GM23338 (cell line): ENCODE measurements around the gene F8. TPM values are rescaled to one million over a fixed set of nuclear protein-coding genes. Genes with fewer than 3 reads are reported as not detected.

Experiments used
- ATAC-seq: fragments of 200-7000 bp; cut with Tn5 transposase; 3 replicates; pipeline ENCODE4 v1.9.1; 2020
- DNase-seq: peaks from one replicate; pipeline ENCODE4 v3.0.0-alpha.2; 2015; ENCODE audit warnings: low spot score
- H2AFZ ChIP-seq: fragments of 200-600 bp; sonication (generic); 2 replicates; pipeline ENCODE4 v1.8.0; 2016; ENCODE audit warnings: antibody characterized with exemption, mild to moderate bottlenecking, moderate library complexity
- H3F3A ChIP-seq: fragments of 200-600 bp; sonication (generic); replicated peaks from 2 replicates; pipeline ENCODE4 v1.8.0; 2017; ENCODE audit warnings: antibody characterized with exemption, mixed run types, low read depth
- H3K27ac ChIP-seq: fragments of 200-600 bp; sonication (generic); 2 replicates; pipeline ENCODE4 v1.6.1; 2016; ENCODE audit warnings: low read depth
- H3K27me3 ChIP-seq: fragments of 200-600 bp; sonication (generic); 2 replicates; pipeline ENCODE4 v1.8.0; 2016; ENCODE audit warnings: mild to moderate bottlenecking, mixed run types, moderate library complexity; ENCODE audit not compliant: insufficient read depth
- H3K36me3 ChIP-seq: fragments of 200-600 bp; sonication (generic); 2 replicates; pipeline ENCODE4 v1.8.0; 2016; ENCODE audit warnings: mild to moderate bottlenecking; ENCODE audit not compliant: insufficient read depth
- H3K4me1 ChIP-seq: fragments of 200-600 bp; sonication (generic); 2 replicates; pipeline ENCODE4 v1.8.0; 2016; ENCODE audit warnings: mild to moderate bottlenecking, moderate library complexity; ENCODE audit not compliant: insufficient read depth
- H3K4me2 ChIP-seq: fragments of 200-600 bp; sonication (generic); 2 replicates; pipeline ENCODE4 v1.7.1; 2017; ENCODE audit warnings: mixed run types
- H3K4me3 ChIP-seq: fragments of 200-600 bp; sonication (generic); 2 replicates; pipeline ENCODE4 v1.6.1; 2016; ENCODE audit warnings: mixed run types
- H3K79me2 ChIP-seq: fragments of 200-600 bp; sonication (generic); replicated peaks from 2 replicates; pipeline ENCODE4 v1.8.0; 2017; ENCODE audit warnings: mild to moderate bottlenecking; ENCODE audit not compliant: insufficient read depth
- H3K9me2 ChIP-seq: fragments of 200-600 bp; sonication (generic); 2 replicates; pipeline ENCODE4 v1.8.0; 2017; ENCODE audit not compliant: insufficient read depth
- H4K20me1 ChIP-seq: fragments of 200-600 bp; sonication (generic); replicated peaks from 2 replicates; pipeline ENCODE4 v1.8.0; 2017; ENCODE audit warnings: mild to moderate bottlenecking; ENCODE audit not compliant: insufficient read depth
- H3K27ac Mint-ChIP-seq: 2 replicates; pipeline ENCODE4 v1.8.0; 2020; ENCODE audit warnings: inconsistent platforms, mild to moderate bottlenecking, moderate library complexity, mixed read lengths
- H3K27me3 Mint-ChIP-seq: 3 replicates; pipeline ENCODE4 v1.8.0; 2022; ENCODE audit warnings: low read depth, mild to moderate bottlenecking, moderate library complexity, mixed read lengths, inconsistent platforms; ENCODE audit not compliant: insufficient read depth, poor library complexity
- H3K36me3 Mint-ChIP-seq: 3 replicates; pipeline ENCODE4 v1.8.0; 2021; ENCODE audit warnings: low read depth, mild to moderate bottlenecking, inconsistent platforms, moderate library complexity, mixed read lengths
- H3K4me1 Mint-ChIP-seq: 3 replicates; pipeline ENCODE4 v1.8.0; 2020; ENCODE audit warnings: mild to moderate bottlenecking, inconsistent platforms, mixed read lengths
- H3K4me3 Mint-ChIP-seq: 3 replicates; pipeline ENCODE4 v1.8.0; 2021; ENCODE audit warnings: moderate library complexity, mild to moderate bottlenecking, inconsistent platforms, mixed read lengths
- H3K9me3 Mint-ChIP-seq: 3 replicates; pipeline ENCODE4 v1.8.0; 2020; ENCODE audit warnings: moderate library complexity, mild to moderate bottlenecking, inconsistent platforms, mixed read lengths
- CREB1 ChIP-seq: fragments of 250-450 bp; sonication (Bioruptor Pico); IDR thresholded peaks from 2 replicates; pipeline ENCODE4 v1.5.0; 2020; ENCODE audit warnings: low read depth, mild to moderate bottlenecking, moderate library complexity
- EZH2 ChIP-seq: fragments of 200-600 bp; sonication (generic); IDR thresholded peaks from one replicate; pipeline ENCODE4 v1.8.0; 2017; ENCODE audit warnings: antibody characterized with exemption, mild to moderate bottlenecking, low read depth; ENCODE audit not compliant: unreplicated experiment
- EZH2phosphoT487 ChIP-seq: fragments of 200-600 bp; sonication (generic); IDR thresholded peaks from one replicate; pipeline ENCODE4 v1.8.1; 2018; ENCODE audit warnings: antibody characterized with exemption; ENCODE audit not compliant: unreplicated experiment
- JUNB ChIP-seq: IDR thresholded peaks from one replicate; pipeline ENCODE4 v1.6.1; 2016; ENCODE audit warnings: antibody characterized with exemption; ENCODE audit not compliant: unreplicated experiment
- NANOG ChIP-seq: IDR thresholded peaks from 2 replicates; pipeline ENCODE4 v1.6.1; 2016; ENCODE audit warnings: antibody characterized with exemption, borderline replicate concordance
- POLR2AphosphoS5 ChIP-seq: IDR thresholded peaks from 2 replicates; pipeline ENCODE4 v1.6.1; 2016; ENCODE audit warnings: antibody characterized with exemption, low read depth
- REST ChIP-seq: IDR thresholded peaks from one replicate; pipeline ENCODE4 v1.6.1; 2018; ENCODE audit warnings: antibody characterized with exemption; ENCODE audit not compliant: unreplicated experiment
- STAT1 ChIP-seq: IDR thresholded peaks from one replicate; pipeline ENCODE4 v1.6.1; 2016; ENCODE audit warnings: antibody characterized with exemption; ENCODE audit not compliant: unreplicated experiment
- ZNF114 ChIP-seq: fragments of 250-450 bp; sonication (Bioruptor Pico); IDR thresholded peaks from 2 replicates; pipeline ENCODE4 v1.5.0; 2020; ENCODE audit warnings: mild to moderate bottlenecking, moderate library complexity
- ZNF331 ChIP-seq: fragments of 250-450 bp; sonication (Bioruptor Pico); IDR thresholded peaks from 2 replicates; pipeline ENCODE4 v1.5.0; 2020; ENCODE audit warnings: low read depth, mild to moderate bottlenecking, moderate library complexity
- polyA plus RNA-seq: library from polyadenylated mRNA; unstranded; fragments of >200 nt; fragmentation: Nextera tagmentation; extraction: Ambion mirVana; gene quantifications from 2 replicates; pipeline ENCODE4 v1.2.1, GENCODE V29; 2016
- total RNA-seq: library from RNA; depleted of rRNA; stranded (reverse); fragments of >200 nt; shearing (Covaris generic); gene quantifications from 2 replicates; pipeline ENCODE4 v1.2.3, GENCODE V29; 2014
- TF ChIP-seq, protein P1 (sequence below), 2 experiments: fragments of 200-600 bp in 1 of 2; sonication (generic) in 1 of 2; conservative IDR thresholded peaks; 2 replicates each; pipeline versions ENCODE4 v1.5.1 to v1.6.1; 2016 to 2017; ENCODE audit warnings: antibody characterized with exemption in 2 of 2, low read depth in 2 of 2, mild to moderate bottlenecking in 2 of 2, moderate library complexity in 1 of 2
- TF ChIP-seq, protein P2 (sequence below): IDR thresholded peaks from 2 replicates; pipeline ENCODE4 v1.6.1; 2016; ENCODE audit warnings: antibody characterized with exemption
- TF ChIP-seq, protein P3 (sequence below): fragments of 250-450 bp; sonication (Bioruptor Pico); IDR thresholded peaks from 2 replicates; pipeline ENCODE4 v1.5.0; 2020; ENCODE audit warnings: mild to moderate bottlenecking, moderate library complexity

Gene F8
- total and polyA plus RNA-seq, 2 experiments from 2014 or later: 0.70 to 1.8 TPM

DNA sequence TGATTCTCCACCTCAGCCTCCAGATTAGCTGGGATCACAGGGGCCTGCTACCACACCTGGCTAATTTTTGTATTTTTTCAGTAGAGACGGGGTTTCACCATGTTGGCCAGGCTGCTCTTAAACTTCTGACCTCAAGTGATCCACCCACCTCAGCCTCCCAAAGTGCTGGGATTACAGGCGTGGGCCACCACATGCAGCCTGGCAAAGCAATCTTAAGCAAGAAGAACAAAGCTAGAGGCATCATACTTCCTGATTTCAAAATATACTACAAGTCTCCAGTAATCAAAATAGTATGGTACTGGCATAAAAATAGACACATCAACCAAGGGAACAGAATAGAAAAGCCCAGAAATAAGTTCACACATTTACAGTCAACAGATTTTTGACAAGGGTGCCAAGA lies 149.2 kb downstream of the F8 start:
- no peak overlapping the region for H3K4me2 ChIP-seq
- Mint-ChIP-seq H3K4me1 (no peaks in the 10 kb centered on the region), H3K9me3 (peaks cover 15% of the 10 kb centered on the region; the same call in 2 of the 3 replicates), H3K36me3 (no peaks in the 10 kb centered on the region; the same call in 2 of the 3 replicates), H3K27ac (no peak overlapping the region), H3K4me3 (no peak overlapping the region), H3K27me3 (peaks cover 2% of the 10 kb centered on the region)
- TF ChIP-seq, protein P1, sequence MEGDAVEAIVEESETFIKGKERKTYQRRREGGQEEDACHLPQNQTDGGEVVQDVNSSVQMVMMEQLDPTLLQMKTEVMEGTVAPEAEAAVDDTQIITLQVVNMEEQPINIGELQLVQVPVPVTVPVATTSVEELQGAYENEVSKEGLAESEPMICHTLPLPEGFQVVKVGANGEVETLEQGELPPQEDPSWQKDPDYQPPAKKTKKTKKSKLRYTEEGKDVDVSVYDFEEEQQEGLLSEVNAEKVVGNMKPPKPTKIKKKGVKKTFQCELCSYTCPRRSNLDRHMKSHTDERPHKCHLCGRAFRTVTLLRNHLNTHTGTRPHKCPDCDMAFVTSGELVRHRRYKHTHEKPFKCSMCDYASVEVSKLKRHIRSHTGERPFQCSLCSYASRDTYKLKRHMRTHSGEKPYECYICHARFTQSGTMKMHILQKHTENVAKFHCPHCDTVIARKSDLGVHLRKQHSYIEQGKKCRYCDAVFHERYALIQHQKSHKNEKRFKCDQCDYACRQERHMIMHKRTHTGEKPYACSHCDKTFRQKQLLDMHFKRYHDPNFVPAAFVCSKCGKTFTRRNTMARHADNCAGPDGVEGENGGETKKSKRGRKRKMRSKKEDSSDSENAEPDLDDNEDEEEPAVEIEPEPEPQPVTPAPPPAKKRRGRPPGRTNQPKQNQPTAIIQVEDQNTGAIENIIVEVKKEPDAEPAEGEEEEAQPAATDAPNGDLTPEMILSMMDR (conservative IDR thresholded peaks at IDR 0.05; ENCODE audit: low read depth in 2 of 2): no peak
- TF ChIP-seq, protein P2, sequence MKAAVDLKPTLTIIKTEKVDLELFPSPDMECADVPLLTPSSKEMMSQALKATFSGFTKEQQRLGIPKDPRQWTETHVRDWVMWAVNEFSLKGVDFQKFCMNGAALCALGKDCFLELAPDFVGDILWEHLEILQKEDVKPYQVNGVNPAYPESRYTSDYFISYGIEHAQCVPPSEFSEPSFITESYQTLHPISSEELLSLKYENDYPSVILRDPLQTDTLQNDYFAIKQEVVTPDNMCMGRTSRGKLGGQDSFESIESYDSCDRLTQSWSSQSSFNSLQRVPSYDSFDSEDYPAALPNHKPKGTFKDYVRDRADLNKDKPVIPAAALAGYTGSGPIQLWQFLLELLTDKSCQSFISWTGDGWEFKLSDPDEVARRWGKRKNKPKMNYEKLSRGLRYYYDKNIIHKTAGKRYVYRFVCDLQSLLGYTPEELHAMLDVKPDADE: no peak
- no peak for TF ChIP-seq POLR2AphosphoS5
- TF ChIP-seq STAT1: no peak
- TF ChIP-seq JUNB: no peak
- TF ChIP-seq ZNF331: no peak
- TF ChIP-seq CREB1 (CRISPR knock-in tag): no peak
- no peak for TF ChIP-seq NANOG
- no peak for TF ChIP-seq ZNF114 (CRISPR knock-in tag)
- no peak for TF ChIP-seq EZH2
- TF ChIP-seq, protein P3, sequence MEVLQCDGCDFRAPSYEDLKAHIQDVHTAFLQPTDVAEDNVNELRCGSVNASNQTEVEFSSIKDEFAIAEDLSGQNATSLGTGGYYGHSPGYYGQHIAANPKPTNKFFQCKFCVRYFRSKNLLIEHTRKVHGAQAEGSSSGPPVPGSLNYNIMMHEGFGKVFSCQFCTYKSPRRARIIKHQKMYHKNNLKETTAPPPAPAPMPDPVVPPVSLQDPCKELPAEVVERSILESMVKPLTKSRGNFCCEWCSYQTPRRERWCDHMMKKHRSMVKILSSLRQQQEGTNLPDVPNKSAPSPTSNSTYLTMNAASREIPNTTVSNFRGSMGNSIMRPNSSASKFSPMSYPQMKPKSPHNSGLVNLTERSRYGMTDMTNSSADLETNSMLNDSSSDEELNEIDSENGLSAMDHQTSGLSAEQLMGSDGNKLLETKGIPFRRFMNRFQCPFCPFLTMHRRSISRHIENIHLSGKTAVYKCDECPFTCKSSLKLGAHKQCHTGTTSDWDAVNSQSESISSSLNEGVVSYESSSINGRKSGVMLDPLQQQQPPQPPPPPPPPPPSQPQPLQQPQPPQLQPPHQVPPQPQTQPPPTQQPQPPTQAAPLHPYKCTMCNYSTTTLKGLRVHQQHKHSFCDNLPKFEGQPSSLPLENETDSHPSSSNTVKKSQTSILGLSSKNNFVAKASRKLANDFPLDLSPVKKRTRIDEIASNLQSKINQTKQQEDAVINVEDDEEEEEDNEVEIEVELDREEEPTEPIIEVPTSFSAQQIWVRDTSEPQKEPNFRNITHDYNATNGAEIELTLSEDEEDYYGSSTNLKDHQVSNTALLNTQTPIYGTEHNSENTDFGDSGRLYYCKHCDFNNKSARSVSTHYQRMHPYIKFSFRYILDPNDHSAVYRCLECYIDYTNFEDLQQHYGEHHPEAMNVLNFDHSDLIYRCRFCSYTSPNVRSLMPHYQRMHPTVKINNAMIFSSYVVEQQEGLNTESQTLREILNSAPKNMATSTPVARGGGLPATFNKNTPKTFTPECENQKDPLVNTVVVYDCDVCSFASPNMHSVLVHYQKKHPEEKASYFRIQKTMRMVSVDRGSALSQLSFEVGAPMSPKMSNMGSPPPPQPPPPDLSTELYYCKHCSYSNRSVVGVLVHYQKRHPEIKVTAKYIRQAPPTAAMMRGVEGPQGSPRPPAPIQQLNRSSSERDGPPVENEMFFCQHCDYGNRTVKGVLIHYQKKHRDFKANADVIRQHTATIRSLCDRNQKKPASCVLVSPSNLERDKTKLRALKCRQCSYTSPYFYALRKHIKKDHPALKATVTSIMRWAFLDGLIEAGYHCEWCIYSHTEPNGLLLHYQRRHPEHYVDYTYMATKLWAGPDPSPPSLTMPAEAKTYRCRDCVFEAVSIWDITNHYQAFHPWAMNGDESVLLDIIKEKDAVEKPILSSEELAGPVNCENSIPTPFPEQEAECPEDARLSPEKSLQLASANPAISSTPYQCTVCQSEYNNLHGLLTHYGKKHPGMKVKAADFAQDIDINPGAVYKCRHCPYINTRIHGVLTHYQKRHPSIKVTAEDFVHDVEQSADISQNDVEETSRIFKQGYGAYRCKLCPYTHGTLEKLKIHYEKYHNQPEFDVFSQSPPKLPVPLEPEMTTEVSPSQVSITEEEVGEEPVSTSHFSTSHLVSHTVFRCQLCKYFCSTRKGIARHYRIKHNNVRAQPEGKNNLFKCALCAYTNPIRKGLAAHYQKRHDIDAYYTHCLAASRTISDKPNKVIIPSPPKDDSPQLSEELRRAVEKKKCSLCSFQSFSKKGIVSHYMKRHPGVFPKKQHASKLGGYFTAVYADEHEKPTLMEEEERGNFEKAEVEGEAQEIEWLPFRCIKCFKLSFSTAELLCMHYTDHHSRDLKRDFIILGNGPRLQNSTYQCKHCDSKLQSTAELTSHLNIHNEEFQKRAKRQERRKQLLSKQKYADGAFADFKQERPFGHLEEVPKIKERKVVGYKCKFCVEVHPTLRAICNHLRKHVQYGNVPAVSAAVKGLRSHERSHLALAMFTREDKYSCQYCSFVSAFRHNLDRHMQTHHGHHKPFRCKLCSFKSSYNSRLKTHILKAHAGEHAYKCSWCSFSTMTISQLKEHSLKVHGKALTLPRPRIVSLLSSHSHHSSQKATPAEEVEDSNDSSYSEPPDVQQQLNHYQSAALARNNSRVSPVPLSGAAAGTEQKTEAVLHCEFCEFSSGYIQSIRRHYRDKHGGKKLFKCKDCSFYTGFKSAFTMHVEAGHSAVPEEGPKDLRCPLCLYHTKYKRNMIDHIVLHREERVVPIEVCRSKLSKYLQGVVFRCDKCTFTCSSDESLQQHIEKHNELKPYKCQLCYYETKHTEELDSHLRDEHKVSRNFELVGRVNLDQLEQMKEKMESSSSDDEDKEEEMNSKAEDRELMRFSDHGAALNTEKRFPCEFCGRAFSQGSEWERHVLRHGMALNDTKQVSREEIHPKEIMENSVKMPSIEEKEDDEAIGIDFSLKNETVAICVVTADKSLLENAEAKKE (CRISPR knock-in tag): no peak
- TF ChIP-seq REST: no peak
- TF ChIP-seq EZH2phosphoT487: no peak
- H3K9me2 ChIP-seq: no peaks in the 10 kb centered on the region
- H3K4me3 ChIP-seq: no peak overlapping the region
- H2AFZ ChIP-seq: no peak overlapping the region
- no peak overlapping the region for H3K27ac ChIP-seq
- H3K4me1 ChIP-seq: no peaks in the 10 kb centered on the region
- ATAC-seq: no peak
- H3K27me3 ChIP-seq: no peaks in the 10 kb centered on the region
- H3F3A ChIP-seq: no peaks in the 10 kb centered on the region
- no peaks in the 10 kb centered on the region for H4K20me1 ChIP-seq
- H3K79me2 ChIP-seq: no peaks in the 10 kb centered on the region
- no peaks in the 10 kb centered on the region for H3K36me3 ChIP-seq
- no peak for DNase-seq
